CD4-positive, alpha-beta T cell (primary cell): ENCODE data around the gene BUD13. TPM values are rescaled to one million over a fixed set of nuclear protein-coding genes. Genes with fewer than 3 reads are reported as not detected.
"Not testable (repeated sequence)": the region's sequence is repeated elsewhere in the genome, so short reads cannot be mapped to it uniquely, and the experiment has no call there.

Experiments
- ATAC-seq: fragments of 200-7000 bp; cut with Tn5 transposase; one replicate; pipeline ENCODE4 v1.10.0; 2022; ENCODE audit warnings: mild to moderate bottlenecking; ENCODE audit not compliant: poor library complexity
- CTCF ChIA-PET: fragments of 350-600 bp; sonication (Branson Sonifier 250); formaldehyde crosslinking; loops from one replicate; lab custom pipeline; 2021; ENCODE audit warnings: antibody characterized with exemption, inconsistent platforms; lab: Charles Lee
- POLR2A ChIA-PET: fragments of 350-600 bp; sonication (Branson Sonifier 250); formaldehyde crosslinking; loops from one replicate; lab custom pipeline; 2021; ENCODE audit warnings: antibody characterized with exemption, inconsistent platforms; lab: Charles Lee
- DNase-seq, 14 experiments: peaks; one replicate each; pipeline ENCODE4 v3.0.0-alpha.2; 2013 to 2020; ENCODE audit warnings: mixed read lengths in 2 of 14
- H3K27ac ChIP-seq, 2 donors: one replicate each; pipeline versions ENCODE4 v1.5.1 to v1.7.0; 2013; ENCODE audit warnings: low read length in 2 of 2, low read depth in 1 of 2, mild to moderate bottlenecking in 1 of 2
- H3K27me3 ChIP-seq, 2 experiments: 1 replicate in 1 of 2; 2 replicates in 1 of 2; pipeline versions ENCODE4 v1.6.1 to v1.7.0; 2013; ENCODE audit warnings: low read length in 2 of 2, control low read depth in 1 of 2, mild to moderate bottlenecking in 1 of 2, moderate library complexity in 1 of 2; ENCODE audit not compliant: insufficient read depth in 2 of 2, control insufficient read depth in 1 of 2
- H3K36me3 ChIP-seq: one replicate; pipeline ENCODE4 v1.6.1; 2013; ENCODE audit warnings: low read length, control low read depth; ENCODE audit not compliant: insufficient read depth
- H3K4me1 ChIP-seq: one replicate; pipeline ENCODE4 v1.6.1; 2013; ENCODE audit warnings: low read length, control low read depth; ENCODE audit not compliant: insufficient read depth
- H3K4me3 ChIP-seq: one replicate; pipeline ENCODE4 v1.5.1; 2013; ENCODE audit warnings: mild to moderate bottlenecking, low read length, moderate library complexity
- H3K9me3 ChIP-seq, 2 experiments: 1 replicate in 1 of 2; 2 replicates in 1 of 2; pipeline versions ENCODE4 v1.6.1 to v1.7.0; 2013; ENCODE audit warnings: low read length in 2 of 2, mild to moderate bottlenecking in 2 of 2, control low read depth in 1 of 2, moderate library complexity in 1 of 2; ENCODE audit not compliant: control insufficient read depth in 1 of 2, insufficient read depth in 1 of 2
- H3K27ac Mint-ChIP-seq: one replicate; pipeline ENCODE4 v1.8.0; 2020; ENCODE audit warnings: mixed read lengths
- H3K27me3 Mint-ChIP-seq: one replicate; pipeline ENCODE4 v1.8.0; 2021; ENCODE audit warnings: mixed read lengths
- H3K36me3 Mint-ChIP-seq: one replicate; pipeline ENCODE4 v1.8.0; 2021; ENCODE audit warnings: low read depth, mixed read lengths
- H3K4me1 Mint-ChIP-seq: one replicate; pipeline ENCODE4 v1.8.0; 2021; ENCODE audit warnings: low read depth, mixed read lengths
- H3K4me3 Mint-ChIP-seq: one replicate; pipeline ENCODE4 v1.8.0; 2020; ENCODE audit warnings: mild to moderate bottlenecking, mixed read lengths
- H3K9me3 Mint-ChIP-seq: one replicate; pipeline ENCODE4 v1.8.0; 2020; ENCODE audit warnings: mixed read lengths
- intact Hi-C, 2 experiments: fragments of 100-400 bp; cut with DNase I in 1 of 2; cut with micrococcal nuclease in 1 of 2; formaldehyde crosslinking; loops; one replicate each; pipeline versions ENCODE4 v1.15.1 to v1.9.0; 2023 to 2025; cut with DNase I, micrococcal nuclease
- total RNA-seq, 174 experiments: library from RNA in 2 of 174; stranded (reverse) in 2 of 174; gene quantifications; one replicate each; pipeline ENCODE4 v1.2.3 and lab custom pipeline; 2021 to 2026
- TF ChIP-seq, protein P1 (sequence below): fragments of 200-600 bp; IDR thresholded peaks from one replicate; pipeline ENCODE4 v1.8.0; 2022; ENCODE audit warnings: antibody characterized with exemption, mild to moderate bottlenecking

Gene BUD13
- total RNA-seq, 2 experiments from 2014 or later = 9.2 to 10.1 TPM

DNA sequence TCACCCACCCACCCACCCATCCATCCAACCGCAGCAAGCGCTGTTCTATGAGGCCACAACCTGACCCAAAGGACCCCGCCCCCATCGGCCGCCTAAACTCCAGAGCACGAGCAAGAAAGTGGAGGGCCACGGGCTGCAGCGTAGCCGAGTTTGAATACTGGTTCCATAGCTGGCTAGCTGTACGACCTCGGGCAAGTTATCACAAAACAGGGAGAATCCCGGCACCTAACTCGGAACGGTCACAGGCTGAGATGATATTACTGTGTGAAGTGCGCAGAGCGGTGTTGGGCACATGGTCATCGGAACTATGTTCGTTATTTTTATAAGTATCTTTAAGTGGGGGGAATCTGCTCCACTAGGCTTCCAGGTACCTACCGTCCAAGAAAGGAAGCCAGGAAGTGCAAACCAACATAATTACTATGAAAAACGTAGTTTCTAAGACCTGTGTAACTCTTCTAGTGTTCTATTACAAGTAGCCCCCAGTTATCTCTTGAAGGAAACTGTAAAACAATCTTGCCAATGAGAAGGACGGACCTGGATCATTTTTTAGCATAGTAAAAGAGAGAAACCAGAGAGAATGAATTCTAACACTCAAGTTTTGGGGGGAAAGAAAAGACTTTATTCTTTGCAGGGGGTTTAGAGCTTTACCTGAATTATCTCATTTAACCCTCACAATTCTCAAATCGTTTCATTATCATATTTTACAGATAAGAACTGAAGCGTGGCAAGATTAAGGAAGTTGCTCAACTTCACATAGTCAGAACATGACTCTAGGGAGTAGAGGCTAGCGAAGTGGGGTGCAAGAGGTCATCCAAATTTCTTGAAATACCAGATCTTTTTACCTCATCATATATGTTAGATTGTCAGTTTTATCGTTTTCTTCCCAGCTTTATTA lies 663 bp upstream of the BUD13 start:
- no peaks in the 10 kb centered on the region for H3K27me3 Mint-ChIP-seq
- H3K4me3 Mint-ChIP-seq = peak overlapping the region; percentile 99
- H3K27me3 ChIP-seq = no peaks in the 10 kb centered on the region
- no peaks in the 10 kb centered on the region for H3K9me3 ChIP-seq
- ATAC-seq (peak; percentile 2), DNase-seq (peak in 2 of 14 experiments; percentile 16 to 25)
- H3K27ac ChIP-seq = peak overlapping the region; percentile 75 to 79
- intact Hi-C loops = loop anchor here (1.0 to 5.0 kb wide), 4 partner anchors 15 to 554 kb away; partner anchors contain the start of genes CEP164 (in 1 of the 2), PCSK7 (in 1 of the 2), RNF214 (in 1 of the 2) and SIK3 (in 1 of the 2)
- peak overlapping the region; percentile 95 for H3K27ac Mint-ChIP-seq
- CTCF ChIA-PET = interaction anchor here (0.8 to 3.7 kb wide), 5 partner anchors 11 to 62 kb away, joined by 3 to 13 read pairs (median 4); partner anchors contain the start of gene APOA5
- H3K4me1 ChIP-seq = peaks cover 23% of the 10 kb centered on the region
- no peaks in the 10 kb centered on the region for H3K9me3 Mint-ChIP-seq
- peaks cover 45% of the 10 kb centered on the region for H3K4me1 Mint-ChIP-seq
- peaks cover 60% of the 10 kb centered on the region for H3K36me3 Mint-ChIP-seq
- POLR2A ChIA-PET = interaction anchor here (0.6 to 4.8 kb wide), 9 partner anchors 11 to 370 kb away, joined by 3 to 64 read pairs (median 5); partner anchors contain the start of genes PAFAH1B2, SIK3 and ZPR1
- H3K4me3 ChIP-seq = peak overlapping the region; percentile 92
- TF ChIP-seq, protein P1, sequence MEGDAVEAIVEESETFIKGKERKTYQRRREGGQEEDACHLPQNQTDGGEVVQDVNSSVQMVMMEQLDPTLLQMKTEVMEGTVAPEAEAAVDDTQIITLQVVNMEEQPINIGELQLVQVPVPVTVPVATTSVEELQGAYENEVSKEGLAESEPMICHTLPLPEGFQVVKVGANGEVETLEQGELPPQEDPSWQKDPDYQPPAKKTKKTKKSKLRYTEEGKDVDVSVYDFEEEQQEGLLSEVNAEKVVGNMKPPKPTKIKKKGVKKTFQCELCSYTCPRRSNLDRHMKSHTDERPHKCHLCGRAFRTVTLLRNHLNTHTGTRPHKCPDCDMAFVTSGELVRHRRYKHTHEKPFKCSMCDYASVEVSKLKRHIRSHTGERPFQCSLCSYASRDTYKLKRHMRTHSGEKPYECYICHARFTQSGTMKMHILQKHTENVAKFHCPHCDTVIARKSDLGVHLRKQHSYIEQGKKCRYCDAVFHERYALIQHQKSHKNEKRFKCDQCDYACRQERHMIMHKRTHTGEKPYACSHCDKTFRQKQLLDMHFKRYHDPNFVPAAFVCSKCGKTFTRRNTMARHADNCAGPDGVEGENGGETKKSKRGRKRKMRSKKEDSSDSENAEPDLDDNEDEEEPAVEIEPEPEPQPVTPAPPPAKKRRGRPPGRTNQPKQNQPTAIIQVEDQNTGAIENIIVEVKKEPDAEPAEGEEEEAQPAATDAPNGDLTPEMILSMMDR = peak; percentile 5
- H3K36me3 ChIP-seq = peaks cover 29% of the 10 kb centered on the region

DNA sequence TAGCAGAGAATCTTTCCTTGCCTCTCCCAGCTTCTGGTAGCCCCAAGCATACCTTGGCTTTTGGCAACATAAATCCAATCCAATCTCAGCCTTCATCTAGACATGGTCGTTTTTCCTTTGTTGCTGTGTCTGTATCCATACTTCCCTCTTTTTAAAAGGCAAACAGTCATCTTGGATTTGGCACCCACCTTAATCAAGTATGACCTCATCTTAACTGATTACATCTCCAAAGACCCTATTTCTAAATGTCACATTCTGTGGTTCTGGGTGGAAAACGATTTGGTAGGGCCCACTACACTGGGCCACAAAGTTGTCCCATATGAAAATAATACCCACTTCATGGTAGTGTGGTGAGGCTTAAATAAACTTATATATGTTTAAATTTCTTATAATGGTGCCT lies 852 bp downstream of the BUD13 start:
- Histone ChIP-seq H3K4me1 (peaks cover 23% of the 10 kb centered on the region), H3K36me3 (peaks cover 18% of the 10 kb centered on the region), H3K4me3 (peak overlapping the region; percentile 92), H3K9me3 (no peaks in the 10 kb centered on the region), H3K27ac (peak overlapping the region; percentile 87 to 90), H3K27me3 (no peaks in the 10 kb centered on the region)
- CTCF ChIA-PET = interaction anchor here (1.2 to 3.7 kb wide), 3 partner anchors 15 to 460 kb away, joined by 3 to 13 read pairs (median 3); partner anchors contain the start of genes APOA5, PCSK7, RNF214 and ZPR1
- POLR2A ChIA-PET = interaction anchor here (1.0 to 4.8 kb wide), 4 partner anchors 15 to 372 kb away, joined by 3 to 64 read pairs (median 11); partner anchors contain the start of genes PAFAH1B2 and ZPR1
- H3K9me3 Mint-ChIP-seq = no peaks in the 10 kb centered on the region
- H3K27ac Mint-ChIP-seq = peak overlapping the region; percentile 95
- H3K27me3 Mint-ChIP-seq = no peaks in the 10 kb centered on the region
- H3K36me3 Mint-ChIP-seq = peaks cover 44% of the 10 kb centered on the region
- TF ChIP-seq, protein P1 = no peak
- peak overlapping the region; percentile 99 for H3K4me3 Mint-ChIP-seq
- no peak for DNase-seq
- intact Hi-C loops = loop anchor here (1.0 to 5.0 kb wide), 4 partner anchors 16 to 555 kb away; partner anchors contain the start of genes ZPR1 (in 2 of the 2), CEP164 (in 1 of the 2), PCSK7 (in 1 of the 2) and RNF214 (in 1 of the 2)
- ATAC-seq = no peak
- peaks cover 45% of the 10 kb centered on the region for H3K4me1 Mint-ChIP-seq

DNA sequence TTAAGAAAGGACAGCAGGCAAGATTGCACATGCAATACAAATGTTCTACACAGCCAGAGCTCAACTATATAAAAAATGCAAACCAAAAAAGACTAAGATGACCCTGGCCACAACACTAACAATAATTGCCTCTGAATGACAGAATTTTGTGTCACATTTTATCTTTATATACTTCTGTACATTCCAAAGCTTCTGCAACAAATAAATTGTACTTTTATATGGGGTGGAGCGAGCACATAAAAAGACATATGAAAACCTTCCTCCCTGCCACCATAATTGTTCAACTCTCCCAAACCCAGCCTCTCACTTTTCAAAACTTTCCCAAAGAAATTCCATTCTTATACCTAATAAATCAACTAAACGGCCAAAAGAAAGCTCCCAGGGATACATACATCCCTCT lies 10.7 kb downstream of the BUD13 start:
- CTCF ChIA-PET = no interaction called here
- intact Hi-C loops = no loop called here
- Mint-ChIP-seq H3K4me1 (no peaks in the 10 kb centered on the region), H3K27ac (no peak overlapping the region), H3K27me3 (no peaks in the 10 kb centered on the region), H3K4me3 (no peak overlapping the region), H3K36me3 (peaks cover 84% of the 10 kb centered on the region), H3K9me3 (no peaks in the 10 kb centered on the region)
- no peaks in the 10 kb centered on the region for H3K4me1 ChIP-seq
- ATAC-seq = no peak
- no peaks in the 10 kb centered on the region for H3K9me3 ChIP-seq
- DNase-seq = no peak
- H3K27ac ChIP-seq = no peak overlapping the region
- TF ChIP-seq, protein P1 = no peak
- peaks cover 78% of the 10 kb centered on the region for H3K36me3 ChIP-seq
- POLR2A ChIA-PET = interaction anchor here (1.4 kb wide), 1 partner anchor 26 kb away, joined by 3 read pairs; no protein-coding TSS in a partner anchor
- H3K4me3 ChIP-seq = no peak overlapping the region
- H3K27me3 ChIP-seq = no peaks in the 10 kb centered on the region

DNA sequence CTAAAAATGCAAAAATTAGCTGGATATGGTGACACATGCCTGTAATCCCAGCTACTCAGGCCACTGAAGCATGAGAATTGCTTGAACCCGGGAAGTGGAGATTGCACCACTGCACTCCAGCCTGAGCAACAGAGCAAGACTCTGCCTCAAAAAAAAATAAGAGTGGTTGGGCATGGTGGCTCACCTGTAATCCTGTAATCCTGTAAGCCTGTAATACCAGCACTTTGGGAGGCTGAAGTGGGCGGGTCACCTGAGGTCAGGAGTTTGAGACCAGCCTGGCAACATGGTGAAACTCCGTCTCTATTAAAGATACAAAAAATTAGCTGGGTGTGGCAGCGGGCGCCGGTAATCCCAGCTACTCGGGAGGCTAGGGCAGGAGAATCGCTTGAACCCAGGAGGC lies 16.7 kb downstream of the BUD13 start:
- H3K27ac Mint-ChIP-seq, H3K9me3 ChIP-seq, CTCF ChIA-PET, H3K27me3 ChIP-seq, POLR2A ChIA-PET, H3K9me3 Mint-ChIP-seq, H3K4me1 ChIP-seq, H3K27me3 Mint-ChIP-seq, H3K27ac ChIP-seq, intact Hi-C loops, H3K4me1 Mint-ChIP-seq, H3K4me3 Mint-ChIP-seq, DNase-seq, H3K4me3 ChIP-seq, ATAC-seq: not testable (repeated sequence)
- peaks cover 75% of the 10 kb centered on the region for H3K36me3 Mint-ChIP-seq
- H3K36me3 ChIP-seq = peaks cover 81% of the 10 kb centered on the region
